22Rv1 (cell line): ENCODE data around the gene PROZ.

ENCODE experiments used
- CTCF ChIP-seq: fragments of 450-650 bp; IDR thresholded peaks from 2 replicates; pipeline ENCODE4 v1.5.1; 2017; ENCODE audit warnings: mild to moderate bottlenecking
- ZFX ChIP-seq: fragments of 450-650 bp; IDR thresholded peaks from 2 replicates; pipeline ENCODE4 v1.6.1; 2017; ENCODE audit warnings: antibody characterized with exemption, borderline replicate concordance

- TF ChIP-seq CTCF (no peak), ZFX (no peak)
Measured at GRCh38 chr13:113178070-113178895, 19.8 kb downstream of the PROZ start.
